GM12878 (cell line): ENCODE results near the gene KCNE2. TPM values are rescaled to one million over a fixed set of nuclear protein-coding genes. Genes with fewer than 3 reads are reported as not detected.

Experiments
- CEBPZ ChIP-seq: fragments of 150-350 bp; IDR thresholded peaks from 2 replicates; pipeline ENCODE4 v1.6.1; 2016; ENCODE audit warnings: low read depth, low read length
- ELK1 ChIP-seq: IDR thresholded peaks from 2 replicates; pipeline ENCODE4 v1.6.1; 2012; ENCODE audit warnings: low read depth, low read length, improper control_type of control experiment
- NKRF ChIP-seq: fragments of 450-650 bp; conservative IDR thresholded peaks from 2 replicates; pipeline ENCODE4 v1.6.1; 2017; ENCODE audit warnings: mild to moderate bottlenecking, moderate library complexity
- ZNF592 ChIP-seq: fragments of 450-650 bp; IDR thresholded peaks from 2 replicates; pipeline ENCODE4 v1.6.1; 2017; ENCODE audit warnings: mild to moderate bottlenecking, moderate library complexity
- polyA plus RNA-seq, 11 experiments: library from polyadenylated mRNA; depleted of rRNA in 4 of 11; unstranded in 6 of 11; stranded (reverse) in 5 of 11; fragments of >200 nt; fragmentation: Nextera tagmentation in 4 of 11; fragmentation: Illumina TruSeq in 1 of 11; extraction: Ambion mirVana in 4 of 11; extraction: Trizol in 1 of 11; gene quantifications; 1 replicate in 1 of 11; 2 replicates in 10 of 11; pipeline versions ENCODE4 v1.2.1 to v1.2.3, GENCODE V29; 2011 to 2016; ENCODE audit warnings: inconsistent platforms in 2 of 11, missing spikeins in 2 of 11, low read depth in 1 of 11
- total RNA-seq, 4 experiments: library from RNA; depleted of rRNA in 3 of 4; stranded (reverse); fragments of >200 nt in 3 of 4; fragmentation: Illumina TruSeq in 1 of 4; extraction: Trizol in 1 of 4; gene quantifications; 2 replicates each; pipeline versions ENCODE4 v1.2.1 to v1.2.3, GENCODE V29; 2013 to 2021

KCNE2 gene
- total and polyA plus RNA-seq, 10 of the 15 experiments (the other 5 are each of a cell fraction or from before 2014, with no cell fraction given): not detected

GRCh38 chr21:34344584-34344983 is 19.2 kb upstream of the KCNE2 start (continued):
- TF ChIP-seq ELK1 (no peak), CEBPZ (no peak), ZNF592 (no peak), NKRF (no peak)
